ENCODE data around the gene MPZL1. TPM values are rescaled to one million over a fixed set of nuclear protein-coding genes. Genes with fewer than 3 reads are reported as not detected.

Gene MPZL1
- total RNA-seq, 3 donors from 2014 or later, result 95.6 to 117 (median 103) TPM

DNA sequence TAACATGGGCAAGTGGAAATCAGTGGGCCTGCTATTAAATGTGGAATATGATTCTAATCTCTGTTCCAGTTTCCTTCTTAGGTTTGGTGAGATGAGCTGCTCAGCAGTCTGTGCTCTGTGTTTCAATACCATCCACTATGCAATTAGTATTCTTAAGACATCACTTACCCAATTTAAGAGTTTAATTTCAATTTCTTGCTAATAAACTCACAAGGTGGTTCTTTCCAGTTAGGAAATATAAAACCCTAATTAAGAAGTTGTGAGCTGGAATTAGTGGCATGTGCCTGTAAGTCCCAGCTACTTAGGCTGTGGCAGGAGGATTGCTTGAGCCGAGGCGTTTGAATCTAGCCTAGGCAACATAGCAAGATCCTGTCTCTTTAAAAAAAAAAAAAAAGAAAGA lies 51.7 kb downstream of the MPZL1 start:
- DNase-seq, result no peak
- Histone ChIP-seq H3K4me3 (no peak overlapping the region), H3K9me3 (no peaks in the 10 kb centered on the region), H3K36me3 (ENCODE audit: low read depth) (no peaks in the 10 kb centered on the region), H3K4me1 (ENCODE audit: low read depth) (no peaks in the 10 kb centered on the region)
- intact Hi-C loops (cut with DNase I, micrococcal nuclease), result no loop called here
- ATAC-seq, result no peak
- TF ChIP-seq, protein P1, sequence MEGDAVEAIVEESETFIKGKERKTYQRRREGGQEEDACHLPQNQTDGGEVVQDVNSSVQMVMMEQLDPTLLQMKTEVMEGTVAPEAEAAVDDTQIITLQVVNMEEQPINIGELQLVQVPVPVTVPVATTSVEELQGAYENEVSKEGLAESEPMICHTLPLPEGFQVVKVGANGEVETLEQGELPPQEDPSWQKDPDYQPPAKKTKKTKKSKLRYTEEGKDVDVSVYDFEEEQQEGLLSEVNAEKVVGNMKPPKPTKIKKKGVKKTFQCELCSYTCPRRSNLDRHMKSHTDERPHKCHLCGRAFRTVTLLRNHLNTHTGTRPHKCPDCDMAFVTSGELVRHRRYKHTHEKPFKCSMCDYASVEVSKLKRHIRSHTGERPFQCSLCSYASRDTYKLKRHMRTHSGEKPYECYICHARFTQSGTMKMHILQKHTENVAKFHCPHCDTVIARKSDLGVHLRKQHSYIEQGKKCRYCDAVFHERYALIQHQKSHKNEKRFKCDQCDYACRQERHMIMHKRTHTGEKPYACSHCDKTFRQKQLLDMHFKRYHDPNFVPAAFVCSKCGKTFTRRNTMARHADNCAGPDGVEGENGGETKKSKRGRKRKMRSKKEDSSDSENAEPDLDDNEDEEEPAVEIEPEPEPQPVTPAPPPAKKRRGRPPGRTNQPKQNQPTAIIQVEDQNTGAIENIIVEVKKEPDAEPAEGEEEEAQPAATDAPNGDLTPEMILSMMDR (IDR thresholded peaks at IDR 0.05), result no peak

DNA sequence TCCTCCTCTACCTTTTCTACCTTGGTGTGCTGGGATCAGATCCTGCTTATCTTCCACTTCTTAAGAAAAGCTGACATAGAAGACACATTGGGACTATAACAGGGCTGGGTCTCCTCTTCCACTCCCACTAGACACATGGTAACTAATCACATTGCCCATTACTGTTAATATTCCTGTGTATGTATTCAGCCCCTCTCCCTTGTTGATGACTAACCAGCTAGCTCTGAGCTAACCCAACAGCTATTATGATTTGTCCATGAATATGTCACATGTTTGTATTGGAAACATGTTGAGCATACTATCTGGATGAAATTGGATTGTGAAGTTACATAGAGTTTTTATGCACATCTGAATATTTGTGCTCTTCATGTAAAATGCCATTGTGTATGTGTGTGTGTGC lies 52.9 kb downstream of the MPZL1 start:
- TF ChIP-seq, protein P1 (IDR thresholded peaks at IDR 0.05), result no peak
- Histone ChIP-seq H3K4me3 (no peak overlapping the region), H3K9me3 (no peaks in the 10 kb centered on the region), H3K4me1 (ENCODE audit: low read depth) (no peaks in the 10 kb centered on the region), H3K36me3 (ENCODE audit: low read depth) (no peaks in the 10 kb centered on the region)
- intact Hi-C loops (cut with DNase I, micrococcal nuclease), result no loop called here
- DNase-seq, result no peak
- ATAC-seq, result no peak

DNA sequence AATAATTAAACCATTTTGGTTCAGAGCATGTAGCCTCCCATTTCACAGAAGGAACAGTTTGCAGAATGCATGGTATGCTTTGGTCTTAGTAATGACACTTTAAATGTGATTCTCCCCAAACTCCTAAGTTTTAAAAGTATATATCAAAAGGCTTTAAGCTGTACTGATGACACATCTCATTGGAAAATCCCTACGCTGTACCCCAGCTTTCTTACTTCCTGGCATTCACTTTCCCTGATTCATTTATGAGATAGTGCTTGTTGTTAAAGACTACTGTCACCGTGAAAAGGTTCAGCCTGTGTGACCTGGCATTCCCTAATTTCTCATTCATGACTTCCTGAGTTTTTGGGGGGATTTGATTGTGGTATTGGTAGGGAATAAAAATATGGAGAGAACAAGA lies 53.4 kb downstream of the MPZL1 start:
- TF ChIP-seq, protein P1 (IDR thresholded peaks at IDR 0.05), result no peak
- H3K4me3 ChIP-seq, result no peak overlapping the region
- DNase-seq (no peak), ATAC-seq (no peak)
- no peaks in the 10 kb centered on the region for H3K36me3 ChIP-seq (ENCODE audit: low read depth)
- no peaks in the 10 kb centered on the region for H3K4me1 ChIP-seq (ENCODE audit: low read depth)
- no peaks in the 10 kb centered on the region for H3K9me3 ChIP-seq
- intact Hi-C loops (cut with DNase I, micrococcal nuclease), result no loop called here

DNA sequence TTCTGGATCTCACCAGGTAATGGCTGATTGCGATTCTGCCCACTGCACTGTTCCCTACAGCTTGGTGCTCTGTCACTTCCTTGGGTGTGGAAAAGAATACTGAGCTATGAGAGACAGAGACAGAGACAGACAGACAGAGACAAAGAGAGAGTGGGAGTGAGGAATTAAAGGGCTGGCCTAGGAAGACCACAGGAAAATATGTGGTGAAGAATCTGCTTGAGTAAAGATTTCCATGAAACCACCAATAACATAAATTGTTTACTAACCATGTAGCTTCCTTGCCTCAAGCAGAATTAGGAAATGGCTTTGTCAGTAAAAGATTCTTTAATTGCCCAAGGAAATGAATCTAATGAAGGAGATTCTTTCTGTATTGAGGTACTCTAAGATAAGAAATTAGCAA lies 54.4 kb downstream of the MPZL1 start:
- Histone ChIP-seq H3K9me3 (no peaks in the 10 kb centered on the region), H3K36me3 (ENCODE audit: low read depth) (no peaks in the 10 kb centered on the region), H3K4me3 (no peak overlapping the region), H3K4me1 (ENCODE audit: low read depth) (no peaks in the 10 kb centered on the region)
- intact Hi-C loops (cut with DNase I, micrococcal nuclease), result no loop called here
- no peak for ATAC-seq
- no peak for DNase-seq
- TF ChIP-seq, protein P1 (IDR thresholded peaks at IDR 0.05), result no peak

DNA sequence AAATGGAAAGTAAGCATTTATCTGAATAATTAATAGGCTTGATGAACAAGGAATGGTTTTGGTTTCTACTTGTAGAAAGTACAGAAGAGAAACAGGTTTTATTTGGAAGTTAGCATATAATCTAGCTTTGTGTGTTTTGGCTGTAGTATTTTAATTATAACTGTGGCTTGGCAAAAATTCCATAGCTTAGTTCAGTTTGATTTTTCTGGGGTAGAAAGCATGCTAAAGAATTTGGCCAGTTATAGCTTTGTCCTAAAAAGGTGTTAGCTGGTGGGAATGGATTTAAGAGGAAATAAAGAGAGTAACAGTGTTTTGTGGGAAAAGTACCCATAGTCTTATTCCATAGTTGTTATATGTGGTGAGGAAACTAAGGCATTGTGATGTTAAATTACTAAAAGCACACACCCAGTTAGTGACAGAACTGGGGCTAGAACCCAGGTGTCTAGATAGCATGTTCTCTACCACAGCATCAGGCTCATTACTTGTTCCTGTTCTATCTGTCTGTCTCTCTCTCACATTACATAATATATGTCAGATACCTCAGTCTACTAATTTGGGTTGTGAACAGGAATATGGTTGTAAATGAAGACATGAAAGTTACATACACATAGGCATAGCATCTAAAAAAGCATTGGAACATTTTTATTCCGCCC lies 55.0 kb downstream of the MPZL1 start:
- Histone ChIP-seq H3K4me3 (no peak overlapping the region), H3K36me3 (ENCODE audit: low read depth) (no peaks in the 10 kb centered on the region), H3K4me1 (ENCODE audit: low read depth) (no peaks in the 10 kb centered on the region), H3K9me3 (no peaks in the 10 kb centered on the region)
- TF ChIP-seq, protein P1 (IDR thresholded peaks at IDR 0.05), result no peak
- ATAC-seq (no peak), DNase-seq (no peak)
- intact Hi-C loops (cut with DNase I, micrococcal nuclease), result no loop called here

DNA sequence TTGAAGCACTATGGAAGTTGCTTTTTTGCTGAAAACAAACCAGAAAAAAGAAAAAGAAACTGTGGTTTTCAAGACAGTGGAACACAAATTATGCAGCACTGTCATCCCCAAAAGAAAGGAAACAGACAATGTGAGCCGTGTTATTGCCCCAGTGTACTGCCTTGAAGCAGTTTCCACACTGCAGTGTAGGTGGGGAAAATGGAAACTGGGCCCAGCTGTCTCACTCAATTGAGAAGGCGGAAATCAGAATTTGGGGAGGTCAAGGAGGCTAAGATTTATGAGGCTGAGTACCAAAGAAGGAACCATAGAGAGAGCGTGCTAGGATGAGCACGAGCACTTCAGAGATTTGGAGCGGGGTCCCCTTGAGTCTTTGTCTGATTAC lies 55.5 kb downstream of the MPZL1 start:
- no peak for ATAC-seq
- Histone ChIP-seq H3K36me3 (ENCODE audit: low read depth) (no peaks in the 10 kb centered on the region), H3K4me1 (ENCODE audit: low read depth) (no peaks in the 10 kb centered on the region), H3K4me3 (no peak overlapping the region), H3K9me3 (no peaks in the 10 kb centered on the region)
- no peak for DNase-seq
- intact Hi-C loops (cut with DNase I, micrococcal nuclease), result no loop called here
- TF ChIP-seq, protein P1 (IDR thresholded peaks at IDR 0.05), result no peak

Data from mucosa of descending colon (tissue), 3 donors.